Neural cell (in vitro differentiated cells): ENCODE data around the gene KLC4. TPM values are rescaled to one million over a fixed set of nuclear protein-coding genes. Genes with fewer than 3 reads are reported as not detected.

Experiments used
- H2AFZ ChIP-seq: fragments of 200-600, 300-800 bp; sonication (generic), shearing (Covaris generic); 2 replicates; pipeline ENCODE4 v1.6.0; 2014; ENCODE audit warnings: low read depth, mild to moderate bottlenecking, antibody characterized with exemption, low read length, moderate library complexity
- H3F3A ChIP-seq: fragments of 200-600 bp; shearing (Covaris generic); 2 replicates; pipeline ENCODE4 v1.6.1; 2016; ENCODE audit warnings: mild to moderate bottlenecking, moderate library complexity, mixed read lengths, antibody characterized with exemption, low read length; ENCODE audit not compliant: insufficient read depth, poor library complexity, severe bottlenecking
- H3K27ac ChIP-seq: fragments of 200-600, 300-800 bp; sonication (generic), shearing (Covaris generic); 2 replicates; pipeline ENCODE4 v1.5.1; 2014; ENCODE audit warnings: mild to moderate bottlenecking, low read length, moderate library complexity
- H3K27me3 ChIP-seq: fragments of 300-800, 200-600 bp; sonication (generic), shearing (Covaris generic); 2 replicates; pipeline ENCODE4 v1.6.0; 2014; ENCODE audit warnings: mild to moderate bottlenecking, low read depth, low read length, moderate library complexity; ENCODE audit not compliant: insufficient read depth
- H3K36me3 ChIP-seq: fragments of 300-800, 200-600 bp; sonication (generic), shearing (Covaris generic); 2 replicates; pipeline ENCODE4 v1.5.1; 2014; ENCODE audit warnings: mild to moderate bottlenecking, antibody characterized with exemption, low read length, moderate library complexity; ENCODE audit not compliant: insufficient read depth
- H3K4me2 ChIP-seq: fragments of 300-800, 200-600 bp; sonication (generic), shearing (Covaris generic); 2 replicates; pipeline ENCODE4 v1.6.0; 2014; ENCODE audit warnings: mild to moderate bottlenecking, low read length
- H3K4me3 ChIP-seq: fragments of 300-800, 200-600 bp; sonication (generic), shearing (Covaris generic); 2 replicates; pipeline ENCODE4 v1.5.1; 2014; ENCODE audit warnings: mild to moderate bottlenecking, low read length, moderate library complexity
- H3K79me2 ChIP-seq: fragments of 200-600 bp; shearing (Covaris generic); replicated peaks from 2 replicates; pipeline ENCODE4 v1.6.0; 2014; ENCODE audit warnings: mild to moderate bottlenecking, low read length, moderate library complexity; ENCODE audit not compliant: insufficient read depth
- H3K9ac ChIP-seq: fragments of 300-800, 200-600 bp; sonication (generic), shearing (Covaris generic); 2 replicates; pipeline ENCODE4 v1.6.1; 2016; ENCODE audit warnings: mild to moderate bottlenecking, low read length, mixed read lengths
- H3K9me2 ChIP-seq: fragments of 200-600 bp; shearing (Covaris generic); 2 replicates; pipeline ENCODE4 v1.6.1; 2016; ENCODE audit warnings: mild to moderate bottlenecking, low read length, mixed read lengths; ENCODE audit not compliant: insufficient read depth
- H3K9me3 ChIP-seq: fragments of 200-600, 300-800 bp; sonication (generic), shearing (Covaris generic); 2 replicates; pipeline ENCODE4 v1.6.1; 2016; ENCODE audit warnings: mild to moderate bottlenecking, mixed run types, low read length, moderate library complexity, mixed read lengths
- H4K20me1 ChIP-seq: fragments of 200-600 bp; shearing (Covaris generic); 2 replicates; pipeline ENCODE4 v1.6.1; 2016; ENCODE audit warnings: mild to moderate bottlenecking, mixed run types; ENCODE audit not compliant: insufficient read depth
- EP300 ChIP-seq: fragments of 450-650 bp; conservative IDR thresholded peaks from 2 replicates; pipeline ENCODE4 v1.6.1; 2014; ENCODE audit warnings: antibody characterized with exemption, mild to moderate bottlenecking, moderate library complexity; ENCODE audit not compliant: poor library complexity, severe bottlenecking
- EZH2 ChIP-seq: fragments of 200-600, 300-800 bp; shearing (Covaris generic), sonication (generic); IDR thresholded peaks from 2 replicates; pipeline ENCODE4 v1.6.1; 2014; ENCODE audit warnings: antibody characterized with exemption, low read length, borderline replicate concordance, mild to moderate bottlenecking; ENCODE audit not compliant: insufficient read depth, poor library complexity, severe bottlenecking
- MXI1 ChIP-seq: fragments of 450-650 bp; conservative IDR thresholded peaks from 2 replicates; pipeline ENCODE4 v1.6.1; 2014; ENCODE audit warnings: antibody characterized with exemption, mild to moderate bottlenecking; ENCODE audit not compliant: poor library complexity, severe bottlenecking
- POLR2AphosphoS5 ChIP-seq: IDR thresholded peaks from 2 replicates; pipeline ENCODE4 v1.6.1; 2012
- RAD21 ChIP-seq: fragments of 450-650 bp; conservative IDR thresholded peaks from 2 replicates; pipeline ENCODE4 v1.6.1; 2014; ENCODE audit warnings: antibody characterized with exemption, mild to moderate bottlenecking, moderate library complexity
- SMC3 ChIP-seq: fragments of 450-650 bp; conservative IDR thresholded peaks from 2 replicates; pipeline ENCODE4 v1.6.1; 2014; ENCODE audit warnings: antibody characterized with exemption, mild to moderate bottlenecking, moderate library complexity; ENCODE audit not compliant: poor library complexity
- TAF1 ChIP-seq: IDR thresholded peaks from 2 replicates; pipeline ENCODE4 v1.6.1; 2012; ENCODE audit warnings: low read depth
- polyA plus RNA-seq: library from polyadenylated mRNA; depleted of rRNA; stranded (reverse); fragments of >200 nt; gene quantifications from 2 replicates; pipeline ENCODE4 v1.2.3, GENCODE V29; 2014
- TF ChIP-seq, protein P1 (sequence below): fragments of 450-650 bp; IDR thresholded peaks from 2 replicates; pipeline ENCODE4 v1.5.1; 2014; ENCODE audit warnings: antibody characterized with exemption, mild to moderate bottlenecking, moderate library complexity; ENCODE audit not compliant: poor library complexity, severe bottlenecking
- TF ChIP-seq, protein P2 (sequence below): IDR thresholded peaks from 2 replicates; pipeline ENCODE4 v1.6.1; 2012; ENCODE audit warnings: borderline replicate concordance

KLC4 gene
- polyA plus RNA-seq, 1 donor from 2014 or later = 75.3 TPM

DNA sequence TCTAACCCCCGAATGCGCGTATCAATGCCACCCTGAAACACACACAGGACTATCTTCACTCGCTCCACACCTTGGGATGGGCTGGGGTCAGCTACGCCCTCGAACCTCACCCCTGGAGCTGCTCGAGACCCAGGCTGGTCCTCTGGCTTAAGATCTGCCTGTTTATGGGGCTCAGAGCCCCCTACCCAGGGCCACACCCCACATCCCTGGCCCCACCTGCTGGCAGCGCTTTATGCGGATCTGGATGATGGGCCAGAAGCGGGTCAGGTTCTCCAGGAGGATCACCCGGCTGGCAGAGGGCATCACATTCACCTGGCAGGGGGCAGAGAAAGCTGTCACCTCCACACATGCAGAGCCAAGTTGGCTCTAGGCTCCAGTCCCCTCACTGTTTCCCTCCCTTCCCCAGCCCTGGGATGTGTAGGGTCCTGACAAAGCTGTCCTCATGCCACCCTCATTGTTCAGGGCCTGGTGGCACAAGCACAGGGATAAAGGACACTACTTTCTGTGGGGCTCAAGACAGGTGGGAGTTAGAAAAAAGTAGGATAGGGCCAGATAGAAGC, 14.0 kb upstream of the KLC4 start:
- H3K9ac ChIP-seq = no peak overlapping the region
- no peaks in the 10 kb centered on the region for H3K9me2 ChIP-seq
- TF ChIP-seq, protein P1, sequence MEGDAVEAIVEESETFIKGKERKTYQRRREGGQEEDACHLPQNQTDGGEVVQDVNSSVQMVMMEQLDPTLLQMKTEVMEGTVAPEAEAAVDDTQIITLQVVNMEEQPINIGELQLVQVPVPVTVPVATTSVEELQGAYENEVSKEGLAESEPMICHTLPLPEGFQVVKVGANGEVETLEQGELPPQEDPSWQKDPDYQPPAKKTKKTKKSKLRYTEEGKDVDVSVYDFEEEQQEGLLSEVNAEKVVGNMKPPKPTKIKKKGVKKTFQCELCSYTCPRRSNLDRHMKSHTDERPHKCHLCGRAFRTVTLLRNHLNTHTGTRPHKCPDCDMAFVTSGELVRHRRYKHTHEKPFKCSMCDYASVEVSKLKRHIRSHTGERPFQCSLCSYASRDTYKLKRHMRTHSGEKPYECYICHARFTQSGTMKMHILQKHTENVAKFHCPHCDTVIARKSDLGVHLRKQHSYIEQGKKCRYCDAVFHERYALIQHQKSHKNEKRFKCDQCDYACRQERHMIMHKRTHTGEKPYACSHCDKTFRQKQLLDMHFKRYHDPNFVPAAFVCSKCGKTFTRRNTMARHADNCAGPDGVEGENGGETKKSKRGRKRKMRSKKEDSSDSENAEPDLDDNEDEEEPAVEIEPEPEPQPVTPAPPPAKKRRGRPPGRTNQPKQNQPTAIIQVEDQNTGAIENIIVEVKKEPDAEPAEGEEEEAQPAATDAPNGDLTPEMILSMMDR = no peak
- TF ChIP-seq MXI1 = no peak
- no peak for TF ChIP-seq RAD21
- TF ChIP-seq EZH2 = no peak
- TF ChIP-seq EP300 = no peak
- no peak for TF ChIP-seq TAF1
- no peak for TF ChIP-seq POLR2AphosphoS5
- TF ChIP-seq SMC3 = no peak
- TF ChIP-seq, protein P2, sequence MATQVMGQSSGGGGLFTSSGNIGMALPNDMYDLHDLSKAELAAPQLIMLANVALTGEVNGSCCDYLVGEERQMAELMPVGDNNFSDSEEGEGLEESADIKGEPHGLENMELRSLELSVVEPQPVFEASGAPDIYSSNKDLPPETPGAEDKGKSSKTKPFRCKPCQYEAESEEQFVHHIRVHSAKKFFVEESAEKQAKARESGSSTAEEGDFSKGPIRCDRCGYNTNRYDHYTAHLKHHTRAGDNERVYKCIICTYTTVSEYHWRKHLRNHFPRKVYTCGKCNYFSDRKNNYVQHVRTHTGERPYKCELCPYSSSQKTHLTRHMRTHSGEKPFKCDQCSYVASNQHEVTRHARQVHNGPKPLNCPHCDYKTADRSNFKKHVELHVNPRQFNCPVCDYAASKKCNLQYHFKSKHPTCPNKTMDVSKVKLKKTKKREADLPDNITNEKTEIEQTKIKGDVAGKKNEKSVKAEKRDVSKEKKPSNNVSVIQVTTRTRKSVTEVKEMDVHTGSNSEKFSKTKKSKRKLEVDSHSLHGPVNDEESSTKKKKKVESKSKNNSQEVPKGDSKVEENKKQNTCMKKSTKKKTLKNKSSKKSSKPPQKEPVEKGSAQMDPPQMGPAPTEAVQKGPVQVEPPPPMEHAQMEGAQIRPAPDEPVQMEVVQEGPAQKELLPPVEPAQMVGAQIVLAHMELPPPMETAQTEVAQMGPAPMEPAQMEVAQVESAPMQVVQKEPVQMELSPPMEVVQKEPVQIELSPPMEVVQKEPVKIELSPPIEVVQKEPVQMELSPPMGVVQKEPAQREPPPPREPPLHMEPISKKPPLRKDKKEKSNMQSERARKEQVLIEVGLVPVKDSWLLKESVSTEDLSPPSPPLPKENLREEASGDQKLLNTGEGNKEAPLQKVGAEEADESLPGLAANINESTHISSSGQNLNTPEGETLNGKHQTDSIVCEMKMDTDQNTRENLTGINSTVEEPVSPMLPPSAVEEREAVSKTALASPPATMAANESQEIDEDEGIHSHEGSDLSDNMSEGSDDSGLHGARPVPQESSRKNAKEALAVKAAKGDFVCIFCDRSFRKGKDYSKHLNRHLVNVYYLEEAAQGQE = no peak
- H3K4me3 ChIP-seq = no peak overlapping the region
- no peak overlapping the region for H3K4me2 ChIP-seq
- no peaks in the 10 kb centered on the region for H3F3A ChIP-seq
- no peaks in the 10 kb centered on the region for H3K27me3 ChIP-seq
- no peak overlapping the region for H2AFZ ChIP-seq
- H3K36me3 ChIP-seq = no peaks in the 10 kb centered on the region
- no peaks in the 10 kb centered on the region for H3K9me3 ChIP-seq
- no peaks in the 10 kb centered on the region for H4K20me1 ChIP-seq
- H3K27ac ChIP-seq = no peak overlapping the region
- H3K79me2 ChIP-seq = no peaks in the 10 kb centered on the region

DNA sequence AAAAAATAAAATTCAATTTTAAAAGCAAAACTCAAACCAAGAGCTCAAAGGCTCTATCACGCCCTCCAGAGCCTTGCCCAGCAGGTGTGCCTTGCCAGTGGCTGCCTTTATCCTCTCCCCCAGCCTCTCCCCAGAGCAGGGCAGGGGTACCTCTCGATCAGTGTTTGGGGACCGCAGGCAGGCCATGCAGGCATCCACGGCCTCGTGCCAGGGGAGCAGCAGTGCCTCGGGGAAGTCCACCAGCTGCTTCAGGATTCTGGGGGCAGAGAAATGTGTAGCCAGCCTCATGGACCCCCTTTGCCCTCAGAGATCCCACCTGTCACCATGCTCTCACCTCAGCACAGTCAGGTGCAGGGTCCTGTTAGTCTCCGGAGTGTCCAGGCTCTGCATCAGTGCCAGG, 11.4 kb upstream of the KLC4 start:
- Histone ChIP-seq H2AFZ (no peak overlapping the region), H3K9me2 (no peaks in the 10 kb centered on the region), H3K79me2 (no peaks in the 10 kb centered on the region), H3K9ac (no peak overlapping the region), H3K36me3 (no peaks in the 10 kb centered on the region), H3K4me3 (no peak overlapping the region), H3K27ac (no peak overlapping the region), H4K20me1 (no peaks in the 10 kb centered on the region), H3F3A (no peaks in the 10 kb centered on the region), H3K9me3 (no peaks in the 10 kb centered on the region), H3K27me3 (no peaks in the 10 kb centered on the region), H3K4me2 (no peak overlapping the region)
- TF ChIP-seq RAD21 = no peak
- TF ChIP-seq, protein P1 = no peak
- TF ChIP-seq MXI1 = no peak
- no peak for TF ChIP-seq SMC3
- TF ChIP-seq POLR2AphosphoS5 = no peak
- TF ChIP-seq EZH2 = no peak
- TF ChIP-seq TAF1 = no peak
- no peak for TF ChIP-seq EP300
- TF ChIP-seq, protein P2 = no peak
